HEK293 (cell line): ENCODE measurements around the gene LBHD1.

Experiments used
- BCL11B ChIP-seq: fragments of 450-650 bp; formaldehyde crosslinking; IDR thresholded peaks from 2 replicates; pipeline ENCODE4 v1.5.1; 2016; ENCODE audit warnings: low read depth, missing biosample characterization, missing genetic modification characterization
- GLI4 ChIP-seq: fragments of 450-650 bp; formaldehyde crosslinking; IDR thresholded peaks from 2 replicates; pipeline ENCODE4 v1.5.1; 2016; ENCODE audit warnings: missing biosample characterization, missing genetic modification characterization
- KLF10 ChIP-seq: fragments of 450-650 bp; IDR thresholded peaks from 2 replicates; pipeline ENCODE4 v1.5.1; 2018; ENCODE audit warnings: missing biosample characterization, mild to moderate bottlenecking, missing genetic modification characterization
- KLF17 ChIP-seq: fragments of 450-650 bp; formaldehyde crosslinking; IDR thresholded peaks from 2 replicates; pipeline ENCODE4 v1.5.1; 2016; ENCODE audit warnings: missing biosample characterization, missing genetic modification characterization
- KLF8 ChIP-seq: fragments of 450-650 bp; formaldehyde crosslinking; IDR thresholded peaks from 2 replicates; pipeline ENCODE4 v1.5.1; 2016; ENCODE audit warnings: missing biosample characterization, missing genetic modification characterization
- PRDM1 ChIP-seq: fragments of 450-650 bp; formaldehyde crosslinking; IDR thresholded peaks from 2 replicates; pipeline ENCODE4; 2016; ENCODE audit warnings: missing biosample characterization, missing genetic modification characterization
- ZBTB8A ChIP-seq: fragments of 450-650 bp; formaldehyde crosslinking; IDR thresholded peaks from 2 replicates; pipeline ENCODE4 v1.5.1; 2016; ENCODE audit warnings: missing biosample characterization, missing genetic modification characterization
- ZFP41 ChIP-seq: fragments of 450-650 bp; formaldehyde crosslinking; IDR thresholded peaks from 2 replicates; pipeline ENCODE4 v1.5.1; 2016; ENCODE audit warnings: missing biosample characterization, missing genetic modification characterization, borderline replicate concordance
- ZIC2 ChIP-seq: fragments of 450-650 bp; formaldehyde crosslinking; IDR thresholded peaks from 2 replicates; pipeline ENCODE4 v1.5.1; 2016; ENCODE audit warnings: missing biosample characterization, missing genetic modification characterization
- ZNF114 ChIP-seq: fragments of 450-650 bp; formaldehyde crosslinking; IDR thresholded peaks from 2 replicates; pipeline ENCODE4 v1.5.0; 2017; ENCODE audit warnings: missing biosample characterization, missing genetic modification characterization
- ZNF133 ChIP-seq: fragments of 450-650 bp; formaldehyde crosslinking; IDR thresholded peaks from 2 replicates; pipeline ENCODE4 v1.5.1; 2016; ENCODE audit warnings: missing biosample characterization, missing genetic modification characterization
- ZNF169 ChIP-seq: fragments of 450-650 bp; formaldehyde crosslinking; IDR thresholded peaks from 2 replicates; pipeline ENCODE4 v1.5.1; 2016; ENCODE audit warnings: missing biosample characterization, missing genetic modification characterization
- ZNF19 ChIP-seq: fragments of 450-650 bp; formaldehyde crosslinking; IDR thresholded peaks from 2 replicates; pipeline ENCODE4; 2016; ENCODE audit warnings: missing biosample characterization, missing genetic modification characterization, low read depth
- ZNF211 ChIP-seq: fragments of 450-650 bp; formaldehyde crosslinking; IDR thresholded peaks from 2 replicates; pipeline ENCODE4 v1.5.1; 2016; ENCODE audit warnings: low read depth, missing biosample characterization, missing genetic modification characterization
- ZNF214 ChIP-seq: fragments of 450-650 bp; formaldehyde crosslinking; IDR thresholded peaks from 2 replicates; pipeline ENCODE4 v1.5.1; 2017; ENCODE audit warnings: missing biosample characterization, mild to moderate bottlenecking, missing genetic modification characterization, borderline replicate concordance
- ZNF221 ChIP-seq: fragments of 450-650 bp; formaldehyde crosslinking; IDR thresholded peaks from 2 replicates; pipeline ENCODE4 v1.5.1; 2017; ENCODE audit warnings: missing biosample characterization, missing genetic modification characterization, borderline replicate concordance
- ZNF350 ChIP-seq: fragments of 450-650 bp; formaldehyde crosslinking; IDR thresholded peaks from 2 replicates; pipeline ENCODE4 v1.5.0; 2017; ENCODE audit warnings: missing biosample characterization, mild to moderate bottlenecking, missing genetic modification characterization
- ZNF366 ChIP-seq: fragments of 450-650 bp; formaldehyde crosslinking; conservative IDR thresholded peaks from 2 replicates; pipeline ENCODE4 v1.5.1; 2016; ENCODE audit warnings: missing biosample characterization, missing genetic modification characterization
- ZNF37A ChIP-seq: fragments of 450-650 bp; IDR thresholded peaks from 2 replicates; pipeline ENCODE4 v1.5.1; 2018; ENCODE audit warnings: missing biosample characterization, missing genetic modification characterization
- ZNF423 ChIP-seq: fragments of 450-650 bp; formaldehyde crosslinking; IDR thresholded peaks from 2 replicates; pipeline ENCODE4 v1.5.1; 2016; ENCODE audit warnings: missing biosample characterization, missing genetic modification characterization
- ZNF510 ChIP-seq: fragments of 450-650 bp; formaldehyde crosslinking; IDR thresholded peaks from 2 replicates; pipeline ENCODE4 v1.5.1; 2018; ENCODE audit warnings: mild to moderate bottlenecking, missing genetic modification characterization, missing biosample characterization; ENCODE audit not compliant: insufficient replicate concordance
- ZNF548 ChIP-seq: fragments of 450-650 bp; formaldehyde crosslinking; IDR thresholded peaks from 2 replicates; pipeline ENCODE4 v1.5.1; 2016; ENCODE audit warnings: missing biosample characterization, missing genetic modification characterization
- ZNF560 ChIP-seq: fragments of 450-650 bp; formaldehyde crosslinking; IDR thresholded peaks from 2 replicates; pipeline ENCODE4 v1.5.1; 2017; ENCODE audit warnings: missing biosample characterization, missing genetic modification characterization, borderline replicate concordance
- ZNF580 ChIP-seq: fragments of 450-650 bp; formaldehyde crosslinking; IDR thresholded peaks from 2 replicates; pipeline ENCODE4 v1.5.1; 2016; ENCODE audit warnings: missing biosample characterization, missing genetic modification characterization
- ZNF610 ChIP-seq: fragments of 450-650 bp; formaldehyde crosslinking; IDR thresholded peaks from 2 replicates; pipeline ENCODE4 v1.5.1; 2016; ENCODE audit warnings: missing biosample characterization, missing genetic modification characterization, borderline replicate concordance
- ZNF624 ChIP-seq: fragments of 450-650 bp; formaldehyde crosslinking; IDR thresholded peaks from 2 replicates; pipeline ENCODE4 v1.5.1; 2017; ENCODE audit warnings: missing biosample characterization, missing genetic modification characterization
- ZNF837 ChIP-seq: fragments of 450-650 bp; formaldehyde crosslinking; IDR thresholded peaks from 2 replicates; pipeline ENCODE4 v1.5.1; 2016; ENCODE audit warnings: missing biosample characterization, missing genetic modification characterization
- TF ChIP-seq, protein P1 (sequence below): fragments of 450-650 bp; formaldehyde crosslinking; IDR thresholded peaks from 2 replicates; pipeline ENCODE4 v1.5.1; 2016; ENCODE audit warnings: missing biosample characterization, missing genetic modification characterization
- TF ChIP-seq, protein P2 (sequence below): fragments of 450-650 bp; formaldehyde crosslinking; IDR thresholded peaks from 2 replicates; pipeline ENCODE4 v1.5.1; 2016; ENCODE audit warnings: missing biosample characterization, missing genetic modification characterization
- TF ChIP-seq, protein P3 (sequence below): fragments of 450-650 bp; formaldehyde crosslinking; IDR thresholded peaks from 2 replicates; pipeline ENCODE4 v1.5.1; 2016; ENCODE audit warnings: missing biosample characterization, missing genetic modification characterization
- TF ChIP-seq, protein P4 (sequence below): fragments of 450-650 bp; formaldehyde crosslinking; optimal IDR thresholded peaks from 2 replicates; pipeline ENCODE3; 2016; ENCODE audit warnings: missing biosample characterization, mild to moderate bottlenecking, missing genetic modification characterization
- TF ChIP-seq, protein P5 (sequence below): fragments of 450-650 bp; formaldehyde crosslinking; IDR thresholded peaks from 2 replicates; pipeline ENCODE4 v1.5.1; 2016; ENCODE audit warnings: missing biosample characterization, missing genetic modification characterization

LBHD1 gene

GRCh38 chr11:62709247-62710000 lies 37.4 kb upstream of the LBHD1 start (continued):
- TF ChIP-seq, protein P1, sequence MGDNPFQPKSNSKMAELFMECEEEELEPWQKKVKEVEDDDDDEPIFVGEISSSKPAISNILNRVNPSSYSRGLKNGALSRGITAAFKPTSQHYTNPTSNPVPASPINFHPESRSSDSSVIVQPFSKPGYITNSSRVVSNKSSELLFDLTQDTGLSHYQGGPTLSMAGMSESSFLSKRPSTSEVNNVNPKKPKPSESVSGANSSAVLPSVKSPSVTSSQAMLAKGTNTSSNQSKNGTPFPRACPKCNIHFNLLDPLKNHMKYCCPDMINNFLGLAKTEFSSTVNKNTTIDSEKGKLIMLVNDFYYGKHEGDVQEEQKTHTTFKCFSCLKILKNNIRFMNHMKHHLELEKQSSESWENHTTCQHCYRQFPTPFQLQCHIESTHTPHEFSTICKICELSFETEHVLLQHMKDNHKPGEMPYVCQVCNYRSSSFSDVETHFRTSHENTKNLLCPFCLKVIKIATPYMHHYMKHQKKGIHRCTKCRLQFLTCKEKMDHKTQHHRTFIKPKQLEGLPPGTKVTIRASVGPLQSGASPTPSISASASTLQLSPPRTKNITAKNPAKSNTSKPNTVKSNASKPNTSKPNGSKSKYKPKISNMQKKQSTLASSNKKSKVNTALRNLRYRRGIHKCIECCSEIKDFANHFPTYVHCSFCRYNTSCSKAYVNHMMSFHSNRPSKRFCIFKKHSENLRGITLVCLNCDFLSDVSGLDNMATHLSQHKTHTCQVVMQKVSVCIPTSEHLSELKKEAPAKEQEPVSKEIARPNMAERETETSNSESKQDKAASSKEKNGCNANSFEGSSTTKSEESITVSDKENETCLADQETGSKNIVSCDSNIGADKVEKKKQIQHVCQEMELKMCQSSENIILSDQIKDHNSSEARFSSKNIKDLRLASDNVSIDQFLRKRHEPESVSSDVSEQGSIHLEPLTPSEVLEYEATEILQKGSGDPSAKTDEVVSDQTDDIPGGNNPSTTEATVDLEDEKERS (tag by site-specific recombination) = no peak
- TF ChIP-seq ZNF37A (tag by site-specific recombination) (no peak), ZNF133 (no peak), ZNF114 (tag by site-specific recombination) (no peak), KLF17 (tag by site-specific recombination) (no peak), ZNF19 (tag by site-specific recombination) (no peak), ZBTB8A (peak; percentile 73), ZNF423 (tag by site-specific recombination) (no peak), ZNF169 (tag by site-specific recombination) (no peak), ZNF510 (tag by site-specific recombination) (no peak), ZNF624 (tag by site-specific recombination) (no peak), ZNF837 (tag by site-specific recombination) (no peak), ZNF221 (tag by site-specific recombination) (no peak), ZNF214 (tag by site-specific recombination) (no peak), ZNF211 (no peak), PRDM1 (tag by site-specific recombination) (no peak), ZNF560 (no peak), ZNF548 (tag by site-specific recombination) (no peak), ZIC2 (tag by site-specific recombination) (peak; percentile 11; the same call in 1 of the 2 replicates), KLF10 (no peak), ZNF350 (no peak), KLF8 (tag by site-specific recombination) (no peak; the same call in 1 of the 2 replicates), GLI4 (tag by site-specific recombination) (no peak), ZNF580 (tag by site-specific recombination) (no peak), ZNF610 (tag by site-specific recombination) (no peak), ZNF366 (tag by site-specific recombination) (no peak), ZFP41 (tag by site-specific recombination) (no peak), BCL11B (no peak)
- TF ChIP-seq, protein P2, sequence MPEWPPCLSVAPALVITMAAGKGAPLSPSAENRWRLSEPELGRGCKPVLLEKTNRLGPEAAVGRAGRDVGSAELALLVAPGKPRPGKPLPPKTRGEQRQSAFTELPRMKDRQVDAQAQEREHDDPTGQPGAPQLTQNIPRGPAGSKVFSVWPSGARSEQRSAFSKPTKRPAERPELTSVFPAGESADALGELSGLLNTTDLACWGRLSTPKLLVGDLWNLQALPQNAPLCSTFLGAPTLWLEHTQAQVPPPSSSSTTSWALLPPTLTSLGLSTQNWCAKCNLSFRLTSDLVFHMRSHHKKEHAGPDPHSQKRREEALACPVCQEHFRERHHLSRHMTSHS (tag by site-specific recombination) = no peak
- TF ChIP-seq, protein P3, sequence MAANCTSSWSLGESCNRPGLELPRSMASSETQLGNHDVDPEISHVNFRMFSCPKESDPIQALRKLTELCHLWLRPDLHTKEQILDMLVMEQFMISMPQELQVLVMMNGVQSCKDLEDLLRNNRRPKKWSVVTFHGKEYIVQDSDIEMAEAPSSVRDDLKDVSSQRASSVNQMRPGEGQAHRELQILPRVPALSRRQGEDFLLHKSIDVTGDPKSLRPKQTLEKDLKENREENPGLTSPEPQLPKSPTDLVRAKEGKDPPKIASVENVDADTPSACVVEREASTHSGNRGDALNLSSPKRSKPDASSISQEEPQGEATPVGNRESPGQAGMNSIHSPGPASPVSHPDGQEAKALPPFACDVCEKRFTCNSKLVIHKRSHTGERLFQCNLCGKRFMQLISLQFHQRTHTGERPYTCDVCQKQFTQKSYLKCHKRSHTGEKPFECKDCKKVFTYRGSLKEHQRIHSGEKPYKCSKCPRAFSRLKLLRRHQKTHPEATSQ (tag by site-specific recombination) = no peak
- TF ChIP-seq, protein P4, sequence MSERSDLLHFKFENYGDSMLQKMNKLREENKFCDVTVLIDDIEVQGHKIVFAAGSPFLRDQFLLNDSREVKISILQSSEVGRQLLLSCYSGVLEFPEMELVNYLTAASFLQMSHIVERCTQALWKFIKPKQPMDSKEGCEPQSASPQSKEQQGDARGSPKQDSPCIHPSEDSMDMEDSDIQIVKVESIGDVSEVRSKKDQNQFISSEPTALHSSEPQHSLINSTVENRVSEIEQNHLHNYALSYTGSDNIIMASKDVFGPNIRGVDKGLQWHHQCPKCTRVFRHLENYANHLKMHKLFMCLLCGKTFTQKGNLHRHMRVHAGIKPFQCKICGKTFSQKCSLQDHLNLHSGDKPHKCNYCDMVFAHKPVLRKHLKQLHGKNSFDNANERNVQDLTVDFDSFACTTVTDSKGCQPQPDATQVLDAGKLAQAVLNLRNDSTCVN (tag by site-specific recombination) = peak; percentile 31
- TF ChIP-seq, protein P5, sequence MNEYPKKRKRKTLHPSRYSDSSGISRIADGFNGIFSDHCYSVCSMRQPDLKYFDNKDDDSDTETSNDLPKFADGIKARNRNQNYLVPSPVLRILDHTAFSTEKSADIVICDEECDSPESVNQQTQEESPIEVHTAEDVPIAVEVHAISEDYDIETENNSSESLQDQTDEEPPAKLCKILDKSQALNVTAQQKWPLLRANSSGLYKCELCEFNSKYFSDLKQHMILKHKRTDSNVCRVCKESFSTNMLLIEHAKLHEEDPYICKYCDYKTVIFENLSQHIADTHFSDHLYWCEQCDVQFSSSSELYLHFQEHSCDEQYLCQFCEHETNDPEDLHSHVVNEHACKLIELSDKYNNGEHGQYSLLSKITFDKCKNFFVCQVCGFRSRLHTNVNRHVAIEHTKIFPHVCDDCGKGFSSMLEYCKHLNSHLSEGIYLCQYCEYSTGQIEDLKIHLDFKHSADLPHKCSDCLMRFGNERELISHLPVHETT (tag by site-specific recombination) = 0 out of 2 replicates have a peak, but pooled peaks have one; percentile 23
